Keratinocyte (primary cell): ENCODE data around the gene SHISA7. TPM values are rescaled to one million over a fixed set of nuclear protein-coding genes. Genes with fewer than 3 reads are reported as not detected.

Experiments
- DNase-seq: peaks from one replicate; pipeline ENCODE4 v3.0.0-alpha.2; 2011; ENCODE audit warnings: low read depth, missing footprints, low spot score
- FAIRE-seq: peaks from 2 replicates; lab custom pipeline; 2011; peaks lifted over from hg19 to GRCh38; lab: Jason Lieb, UNC
- H2AFZ ChIP-seq: 2 replicates; pipeline ENCODE4 v1.6.0; 2012; ENCODE audit warnings: low read length, control low read depth, inconsistent platforms; ENCODE audit not compliant: control insufficient read depth
- H3K27ac ChIP-seq: 2 replicates; pipeline ENCODE4 v1.5.1; 2011; ENCODE audit warnings: low read length; ENCODE audit not compliant: control insufficient read depth, insufficient read depth
- H3K27me3 ChIP-seq: 3 replicates; pipeline ENCODE4 v1.6.0; 2011; ENCODE audit warnings: low read length; ENCODE audit not compliant: control insufficient read depth, insufficient read depth; ENCODE audit errors: extremely low read depth
- H3K36me3 ChIP-seq, 2 experiments: 2 replicates in 1 of 2; 3 replicates in 1 of 2; pipeline ENCODE4 v1.5.1; 2011; ENCODE audit warnings: low read length in 2 of 2, mild to moderate bottlenecking in 1 of 2; ENCODE audit not compliant: control insufficient read depth in 2 of 2, insufficient read depth in 2 of 2; ENCODE audit errors: extremely low read depth in 1 of 2
- H3K4me1 ChIP-seq: 3 replicates; pipeline ENCODE4 v1.5.1; 2011; ENCODE audit warnings: low read length; ENCODE audit not compliant: control insufficient read depth, insufficient read depth; ENCODE audit errors: extremely low read depth
- H3K4me2 ChIP-seq: 3 replicates; pipeline ENCODE4 v1.6.0; 2011; ENCODE audit warnings: low read depth, low read length; ENCODE audit not compliant: control insufficient read depth, insufficient read depth; ENCODE audit errors: extremely low read depth
- H3K4me3 ChIP-seq, 3 experiments: fragments of 200-600 bp in 1 of 3; sonication (generic) in 1 of 3; 2 replicates in 2 of 3; 3 replicates in 1 of 3; pipeline ENCODE4 v1.5.1; 2011 to 2016; ENCODE audit warnings: low read length in 3 of 3, mild to moderate bottlenecking in 3 of 3, control low read depth in 2 of 3, inconsistent platforms in 1 of 3, low read depth in 1 of 3, mixed read lengths in 1 of 3, mixed run types in 1 of 3, moderate library complexity in 1 of 3; ENCODE audit not compliant: control insufficient read depth in 2 of 3, insufficient read depth in 2 of 3; ENCODE audit errors: extremely low read depth in 1 of 3
- H3K79me2 ChIP-seq: 2 replicates; pipeline ENCODE4 v1.6.0; 2012; ENCODE audit warnings: low read length; ENCODE audit not compliant: control insufficient read depth, insufficient read depth
- H3K9ac ChIP-seq: 3 replicates; pipeline ENCODE4 v1.6.0; 2011; ENCODE audit warnings: low read length; ENCODE audit not compliant: control insufficient read depth, insufficient read depth; ENCODE audit errors: extremely low read depth
- H3K9me1 ChIP-seq: 3 replicates; pipeline ENCODE4 v1.6.0; 2011; ENCODE audit warnings: low read length; ENCODE audit not compliant: control insufficient read depth, insufficient read depth; ENCODE audit errors: extremely low read depth
- H3K9me3 ChIP-seq: 2 replicates; pipeline ENCODE4 v1.5.1; 2012; ENCODE audit warnings: low read depth, low read length; ENCODE audit not compliant: control insufficient read depth
- H4K20me1 ChIP-seq: 3 replicates; pipeline ENCODE4 v1.6.0; 2011; ENCODE audit warnings: low read length; ENCODE audit not compliant: control insufficient read depth, insufficient read depth; ENCODE audit errors: extremely low read depth
- EZH2 ChIP-seq: IDR thresholded peaks from one replicate; pipeline ENCODE4 v1.6.1; 2012; ENCODE audit warnings: inconsistent platforms, mild to moderate bottlenecking, low read length, moderate library complexity
- dilution Hi-C: fragments of 300-500 bp; cut with MboI; formaldehyde crosslinking; loops from one replicate; pipeline ENCODE4 v1.7.0; 2020; ENCODE audit warnings: low sequenced_read_pairs; ENCODE audit not compliant: extremely low pct_ligation_motif_present
- polyA plus RNA-seq, 5 experiments: library from polyadenylated mRNA; depleted of rRNA in 3 of 5; stranded (reverse) in 3 of 5; stranded (forward) in 1 of 5; unstranded in 1 of 5; fragments of >200 nt; gene quantifications; 1 replicate in 1 of 5; 2 replicates in 3 of 5; 3 replicates in 1 of 5; pipeline versions ENCODE4 v1.2.1 to v1.2.3, GENCODE V29; 2011 to 2012; ENCODE audit warnings: missing spikeins in 2 of 5, low read depth in 1 of 5, low replicate concordance in 1 of 5
- TF ChIP-seq, protein P1 (sequence below), 3 experiments: IDR thresholded peaks in 1 of 3; conservative IDR thresholded peaks in 1 of 3; optimal IDR thresholded peaks in 1 of 3; 2 replicates in 2 of 3; 3 replicates in 1 of 3; pipeline versions ENCODE3 to v1.5.1; 2011; ENCODE audit warnings: low read length in 3 of 3, mild to moderate bottlenecking in 3 of 3, moderate library complexity in 2 of 3, control low read depth in 1 of 3, inconsistent platforms in 1 of 3; ENCODE audit not compliant: insufficient read depth in 2 of 3; ENCODE audit errors: extremely low read depth in 1 of 3

SHISA7 gene
- polyA plus RNA-seq, 1 donor (not counting 4 experiments of a cell fraction or from before 2014, with no cell fraction given): not detected

DNA sequence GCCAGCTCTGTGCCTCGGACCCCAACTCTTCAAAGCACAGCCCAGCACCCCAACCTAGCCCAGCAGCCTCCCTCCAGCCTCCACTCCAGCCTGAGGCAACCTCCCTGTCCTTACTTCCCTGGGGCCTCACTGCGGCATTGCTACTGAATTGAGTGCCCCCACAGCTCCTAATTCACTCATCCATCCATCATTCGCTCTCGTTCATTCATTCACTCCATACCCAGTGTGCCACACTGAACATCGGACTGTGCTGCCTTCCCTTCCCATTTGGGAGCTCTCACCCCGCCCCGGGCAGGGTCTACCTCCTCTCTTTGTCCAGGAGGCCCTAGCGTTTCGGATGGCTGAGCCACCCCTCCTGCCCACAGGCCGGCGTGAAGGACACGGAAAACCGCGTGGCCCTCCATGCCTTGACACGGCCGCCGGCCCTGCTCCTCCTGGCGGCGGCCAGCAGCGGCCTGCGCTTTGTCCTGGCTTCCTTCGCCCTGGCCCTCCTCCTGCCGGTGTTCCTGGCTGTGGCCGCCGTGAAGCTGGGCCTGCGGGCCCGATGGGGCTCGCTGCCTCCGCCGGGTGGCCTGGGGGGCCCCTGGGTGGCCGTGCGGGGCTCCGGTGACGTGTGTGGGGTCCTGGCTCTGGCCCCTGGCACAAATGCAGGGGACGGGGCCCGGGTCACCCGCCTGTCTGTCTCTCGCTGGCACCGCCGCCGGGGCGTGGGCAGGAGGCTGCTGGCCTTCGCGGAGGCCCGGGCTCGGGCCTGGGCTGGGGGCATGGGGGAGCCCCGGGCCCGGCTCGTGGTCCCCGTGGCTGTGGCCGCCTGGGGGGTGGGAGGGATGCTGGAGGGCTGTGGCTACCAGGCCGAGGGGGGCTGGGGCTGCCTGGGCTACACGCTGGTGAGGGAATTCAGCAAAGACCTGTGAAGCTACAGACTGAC lies 43.2 kb upstream of the SHISA7 start:
- no peak overlapping the region for H3K4me3 ChIP-seq
- no peaks in the 10 kb centered on the region for H4K20me1 ChIP-seq
- no peak overlapping the region for H3K27ac ChIP-seq
- H3K79me2 ChIP-seq: no peaks in the 10 kb centered on the region
- dilution Hi-C loops: no loop called here
- TF ChIP-seq, protein P1, sequence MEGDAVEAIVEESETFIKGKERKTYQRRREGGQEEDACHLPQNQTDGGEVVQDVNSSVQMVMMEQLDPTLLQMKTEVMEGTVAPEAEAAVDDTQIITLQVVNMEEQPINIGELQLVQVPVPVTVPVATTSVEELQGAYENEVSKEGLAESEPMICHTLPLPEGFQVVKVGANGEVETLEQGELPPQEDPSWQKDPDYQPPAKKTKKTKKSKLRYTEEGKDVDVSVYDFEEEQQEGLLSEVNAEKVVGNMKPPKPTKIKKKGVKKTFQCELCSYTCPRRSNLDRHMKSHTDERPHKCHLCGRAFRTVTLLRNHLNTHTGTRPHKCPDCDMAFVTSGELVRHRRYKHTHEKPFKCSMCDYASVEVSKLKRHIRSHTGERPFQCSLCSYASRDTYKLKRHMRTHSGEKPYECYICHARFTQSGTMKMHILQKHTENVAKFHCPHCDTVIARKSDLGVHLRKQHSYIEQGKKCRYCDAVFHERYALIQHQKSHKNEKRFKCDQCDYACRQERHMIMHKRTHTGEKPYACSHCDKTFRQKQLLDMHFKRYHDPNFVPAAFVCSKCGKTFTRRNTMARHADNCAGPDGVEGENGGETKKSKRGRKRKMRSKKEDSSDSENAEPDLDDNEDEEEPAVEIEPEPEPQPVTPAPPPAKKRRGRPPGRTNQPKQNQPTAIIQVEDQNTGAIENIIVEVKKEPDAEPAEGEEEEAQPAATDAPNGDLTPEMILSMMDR (optimal IDR thresholded peaks at IDR 0.05 in 1 of 3, IDR thresholded peaks at IDR 0.05 in 1 of 3, conservative IDR thresholded peaks at IDR 0.05 in 1 of 3; ENCODE audit: extremely low read depth in 1 of 3, insufficient read depth in 2 of 3, low read length in 3 of 3): no peak
- TF ChIP-seq EZH2: no peak
- DNase-seq: no peak
- H3K9me3 ChIP-seq: no peaks in the 10 kb centered on the region
- peaks cover 3% of the 10 kb centered on the region for H3K9me1 ChIP-seq
- FAIRE-seq: no peak
- H3K27me3 ChIP-seq: peaks cover 8% of the 10 kb centered on the region
- no peak overlapping the region for H2AFZ ChIP-seq
- peaks cover 0 to 5% of the 10 kb centered on the region in 2 experiments for H3K36me3 ChIP-seq
- H3K9ac ChIP-seq: peak overlapping the region; percentile 63
- peaks cover 27% of the 10 kb centered on the region for H3K4me1 ChIP-seq
- H3K4me2 ChIP-seq: peak overlapping the region; percentile 85

DNA sequence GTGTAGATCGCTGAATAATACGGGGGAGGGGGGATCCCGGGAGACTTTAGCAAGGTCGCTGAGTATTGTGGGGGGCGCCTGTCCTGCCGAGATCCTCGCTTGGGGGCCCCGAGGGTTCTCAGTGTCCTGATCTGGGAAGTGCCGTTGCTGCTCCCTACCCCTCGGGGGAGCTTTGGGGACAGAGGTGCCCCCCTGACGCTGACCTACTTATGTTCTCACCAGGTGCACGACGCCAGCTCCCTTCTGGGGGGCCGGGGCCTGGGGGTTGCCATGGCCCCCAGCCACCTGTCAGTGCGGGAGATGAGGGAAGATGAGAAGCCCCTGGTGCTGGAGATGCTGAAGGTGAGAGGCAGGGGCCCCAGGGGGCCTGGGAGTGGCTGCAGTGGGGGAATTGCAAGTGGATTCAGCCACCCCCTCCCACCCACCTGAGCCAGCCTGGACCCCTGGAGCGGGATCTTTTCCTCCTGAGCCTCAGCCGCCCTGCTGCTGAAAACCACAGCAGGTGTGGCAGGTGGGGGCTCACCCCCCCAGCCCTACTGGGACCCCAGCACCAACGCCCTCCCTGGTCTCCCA lies 42.4 kb upstream of the SHISA7 start:
- dilution Hi-C loops: no loop called here
- FAIRE-seq: no peak
- H3K27ac ChIP-seq: peak overlapping the region; percentile 53

More for the DNA sequence above, 42.4 kb upstream of the SHISA7 start:
- peaks cover 0 to 5% of the 10 kb centered on the region in 2 experiments for H3K36me3 ChIP-seq
- no peaks in the 10 kb centered on the region for H3K79me2 ChIP-seq
- H3K9me3 ChIP-seq: no peaks in the 10 kb centered on the region
- peak overlapping the region; percentile 85 for H3K4me2 ChIP-seq
- no peaks in the 10 kb centered on the region for H4K20me1 ChIP-seq
- peak overlapping the region; percentile 60 to 76 (median 74) for H3K4me3 ChIP-seq
- peaks cover under 1% of the 10 kb centered on the region for H3K27me3 ChIP-seq
- TF ChIP-seq EZH2: no peak
- TF ChIP-seq, protein P1 (optimal IDR thresholded peaks at IDR 0.05 in 1 of 3, IDR thresholded peaks at IDR 0.05 in 1 of 3, conservative IDR thresholded peaks at IDR 0.05 in 1 of 3; ENCODE audit: extremely low read depth in 1 of 3, insufficient read depth in 2 of 3, low read length in 3 of 3): no peak
- peak overlapping the region; percentile 33 for H2AFZ ChIP-seq
- H3K4me1 ChIP-seq: peaks cover 27% of the 10 kb centered on the region
- peaks cover 3% of the 10 kb centered on the region for H3K9me1 ChIP-seq
- no peak for DNase-seq
- H3K9ac ChIP-seq: peak overlapping the region; percentile 76
